Measurements from ENCODE around the gene DTWD2. TPM values are rescaled to one million over a fixed set of nuclear protein-coding genes. Genes with fewer than 3 reads are reported as not detected.
"Not testable (repeated sequence)": the region's sequence is repeated elsewhere in the genome, so short reads cannot be mapped to it uniquely, and the experiment has no call there.

Gene DTWD2
- total RNA-seq, 4 donors from 2014 or later, result 1.5 to 42.1 (median 15.9) TPM

DNA sequence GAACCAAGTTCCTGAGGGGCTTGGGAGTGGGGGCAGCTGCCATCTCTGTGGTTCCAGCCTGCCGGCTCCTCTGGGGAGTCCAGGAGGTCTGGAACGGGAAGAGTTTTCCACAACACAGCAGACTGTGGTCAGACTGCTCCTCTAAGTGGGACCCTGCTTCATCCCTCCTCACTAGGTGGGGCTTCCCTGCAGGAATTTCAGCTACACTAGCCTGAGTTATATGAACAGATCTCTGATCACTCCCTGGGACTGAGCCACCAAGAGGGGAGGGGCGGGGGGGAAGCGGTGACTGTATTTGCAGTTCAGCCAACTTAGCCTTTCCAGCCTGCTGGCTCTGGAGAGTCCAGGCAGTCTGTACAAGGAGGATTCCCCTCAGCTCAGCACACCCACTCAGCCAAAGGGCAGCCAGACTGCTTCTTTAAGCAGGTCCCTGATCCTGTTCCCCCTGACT is 19.4 kb downstream of the DTWD2 start:
- Histone ChIP-seq H3K27ac (no peak overlapping the region), H3K36me3 (no peaks in the 10 kb centered on the region), H3K9me3 (no peaks in the 10 kb centered on the region), H3K4me3 (no peak overlapping the region), H3K27me3 (no peaks in the 10 kb centered on the region), H3K4me1 (no peaks in the 10 kb centered on the region)
- DNase-seq, result no peak
- TF ChIP-seq CTCF (IDR thresholded peaks at IDR 0.05) (no peak), POLR2A (IDR thresholded peaks at IDR 0.05) (no peak)
- intact Hi-C loops (cut with DNase I; ENCODE audit: low total_unique reads), result no loop called here

GRCh38 chr5:118968406-118968911 is 19.9 kb downstream of the DTWD2 start:
- no peaks in the 10 kb centered on the region for H3K9me3 ChIP-seq
- DNase-seq, result no peak
- H3K27me3 ChIP-seq, result no peaks in the 10 kb centered on the region
- H3K4me3 ChIP-seq, result no peak overlapping the region
- TF ChIP-seq CTCF (IDR thresholded peaks at IDR 0.05), result no peak
- TF ChIP-seq POLR2A (IDR thresholded peaks at IDR 0.05), result no peak
- no peaks in the 10 kb centered on the region for H3K4me1 ChIP-seq
- no peaks in the 10 kb centered on the region for H3K36me3 ChIP-seq
- intact Hi-C loops (cut with DNase I; ENCODE audit: low total_unique reads), result no loop called here
- no peak overlapping the region for H3K27ac ChIP-seq

DNA sequence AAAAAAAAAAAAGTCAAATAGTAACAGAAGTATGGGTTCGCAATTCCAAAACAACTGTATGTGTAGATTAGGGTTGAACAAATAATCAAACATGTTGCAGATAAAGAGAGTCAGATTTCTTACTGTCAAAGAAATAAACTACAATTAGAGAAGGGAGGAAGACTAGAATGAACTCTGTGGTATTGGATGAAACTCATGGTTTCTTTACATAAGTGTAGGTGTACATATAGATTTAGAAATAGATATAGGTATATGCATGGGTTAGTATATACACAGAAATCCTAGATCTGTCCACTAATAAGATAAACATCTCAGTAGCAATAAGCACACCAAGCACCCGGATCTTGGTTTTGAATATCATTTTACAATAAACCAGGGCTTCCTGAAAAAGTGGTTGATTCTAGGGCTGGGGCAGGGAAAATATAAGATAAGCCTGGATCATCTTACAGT is 21.3 kb downstream of the DTWD2 start:
- no peak for TF ChIP-seq POLR2A (IDR thresholded peaks at IDR 0.05)
- no peak for TF ChIP-seq CTCF (IDR thresholded peaks at IDR 0.05)
- Histone ChIP-seq H3K4me1 (no peaks in the 10 kb centered on the region), H3K36me3 (no peaks in the 10 kb centered on the region), H3K4me3 (no peak overlapping the region), H3K27ac (no peak overlapping the region), H3K9me3 (no peaks in the 10 kb centered on the region), H3K27me3 (no peaks in the 10 kb centered on the region)
- DNase-seq, result no peak
- intact Hi-C loops (cut with DNase I; ENCODE audit: low total_unique reads), result no loop called here

GRCh38 chr5:118965890-118966289 is 22.5 kb downstream of the DTWD2 start:
- H3K27ac ChIP-seq, result no peak overlapping the region
- no peaks in the 10 kb centered on the region for H3K36me3 ChIP-seq
- intact Hi-C loops (cut with DNase I; ENCODE audit: low total_unique reads), result no loop called here
- H3K27me3 ChIP-seq, result no peaks in the 10 kb centered on the region
- H3K9me3 ChIP-seq, result no peaks in the 10 kb centered on the region
- no peak for DNase-seq
- H3K4me3 ChIP-seq, result no peak overlapping the region
- no peaks in the 10 kb centered on the region for H3K4me1 ChIP-seq
- TF ChIP-seq CTCF (IDR thresholded peaks at IDR 0.05) (no peak), POLR2A (IDR thresholded peaks at IDR 0.05) (no peak)

GRCh38 chr5:118964970-118965369 is 23.4 kb downstream of the DTWD2 start:
- H3K4me1 ChIP-seq; H3K36me3 ChIP-seq; DNase-seq; H3K27ac ChIP-seq; H3K27me3 ChIP-seq; H3K4me3 ChIP-seq; intact Hi-C loops (cut with DNase I; ENCODE audit: low total_unique reads); H3K9me3 ChIP-seq: not testable (repeated sequence)

DNA sequence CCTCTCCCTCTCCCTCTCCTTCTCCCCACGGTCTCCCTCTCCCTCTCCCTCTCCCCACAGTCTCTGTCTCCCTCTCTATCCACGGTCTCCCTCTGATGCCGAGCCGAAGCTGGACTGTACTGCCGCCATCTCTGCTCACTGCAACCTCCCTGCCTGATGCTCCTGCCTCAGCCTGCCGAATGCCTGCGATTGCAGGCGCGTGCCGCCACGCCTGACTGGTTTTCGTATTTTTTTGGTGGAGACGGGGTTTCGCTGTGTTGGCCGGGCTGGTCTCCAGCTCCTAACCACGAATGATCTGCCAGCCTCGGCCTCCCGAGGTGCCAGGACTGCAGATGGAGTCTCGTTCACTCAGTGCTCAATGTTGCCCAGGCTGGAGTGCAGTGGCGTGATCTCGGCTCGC is 24.0 kb downstream of the DTWD2 start:
- H3K27ac ChIP-seq; intact Hi-C loops (cut with DNase I; ENCODE audit: low total_unique reads); H3K4me3 ChIP-seq; H3K4me1 ChIP-seq; H3K27me3 ChIP-seq; DNase-seq; H3K36me3 ChIP-seq; H3K9me3 ChIP-seq: not testable (repeated sequence)

Measured in uterus (tissue), 4 donors.